Measurements from ENCODE around the gene ZNF770.

ZNF770 gene

GRCh38 chr15:34988027-34988902 is at the start of gene ZNF770:
Gene ZNF770, minus strand, starts transcription at chr15:34988287. Its CDS starts 4,853 bp downstream, at chr15:34983434.
- Histone ChIP-seq H3K36me3 (ENCODE audit: low read depth) (peaks cover 38% of the 10 kb centered on the region), H3K4me1 (ENCODE audit: insufficient read depth, poor library complexity, severe bottlenecking) (peaks cover 35% of the 10 kb centered on the region), H3K27me3 (ENCODE audit: insufficient read depth, poor library complexity, severe bottlenecking) (no peaks in the 10 kb centered on the region), H3K27ac (ENCODE audit: poor library complexity, severe bottlenecking) (peak within 1 kb of the TSS; percentile 66), H3K9me3 (ENCODE audit: severe bottlenecking) (no peaks in the 10 kb centered on the region), H3K4me3 (ENCODE audit: severe bottlenecking) (peak within 1 kb of the TSS; percentile 89)
- no peak for TF ChIP-seq CTCF (IDR thresholded peaks at IDR 0.05; ENCODE audit: poor library complexity, severe bottlenecking)
- ATAC-seq (ENCODE audit: low read depth), result peak; percentile 81
- peak; percentile 79 for DNase-seq (ENCODE audit: low spot score)

GRCh38 chr15:35028235-35028984 is 40.3 kb upstream of the ZNF770 start:
- DNase-seq (ENCODE audit: low spot score) (no peak), ATAC-seq (ENCODE audit: low read depth) (no peak)
- no peaks in the 10 kb centered on the region for H3K36me3 ChIP-seq (ENCODE audit: low read depth)
- H3K27ac ChIP-seq (ENCODE audit: poor library complexity, severe bottlenecking), result no peak overlapping the region
- no peak overlapping the region for H3K4me3 ChIP-seq (ENCODE audit: severe bottlenecking)
- TF ChIP-seq CTCF (IDR thresholded peaks at IDR 0.05; ENCODE audit: poor library complexity, severe bottlenecking), result no peak
- no peaks in the 10 kb centered on the region for H3K9me3 ChIP-seq (ENCODE audit: severe bottlenecking)
- H3K27me3 ChIP-seq (ENCODE audit: insufficient read depth, poor library complexity, severe bottlenecking), result no peaks in the 10 kb centered on the region
- H3K4me1 ChIP-seq (ENCODE audit: insufficient read depth, poor library complexity, severe bottlenecking), result peaks cover 3% of the 10 kb centered on the region

- Histone ChIP-seq H3K9me3 (ENCODE audit: severe bottlenecking) (no peaks in the 10 kb centered on the region), H3K27ac (ENCODE audit: poor library complexity, severe bottlenecking) (no peak overlapping the region), H3K36me3 (ENCODE audit: low read depth) (no peaks in the 10 kb centered on the region), H3K4me1 (ENCODE audit: insufficient read depth, poor library complexity, severe bottlenecking) (peaks cover 5% of the 10 kb centered on the region), H3K4me3 (ENCODE audit: severe bottlenecking) (no peak overlapping the region), H3K27me3 (ENCODE audit: insufficient read depth, poor library complexity, severe bottlenecking) (no peaks in the 10 kb centered on the region)
- ATAC-seq (ENCODE audit: low read depth) (peak; percentile 73), DNase-seq (ENCODE audit: low spot score) (no peak)
- TF ChIP-seq CTCF (IDR thresholded peaks at IDR 0.05; ENCODE audit: poor library complexity, severe bottlenecking), result no peak
Measured at GRCh38 chr15:35023804-35024203, 35.7 kb upstream of the ZNF770 start.

GRCh38 chr15:35020974-35021373 is 32.9 kb upstream of the ZNF770 start:
- H3K27ac ChIP-seq (ENCODE audit: poor library complexity, severe bottlenecking), result no peak overlapping the region
- peaks cover 6% of the 10 kb centered on the region for H3K4me1 ChIP-seq (ENCODE audit: insufficient read depth, poor library complexity, severe bottlenecking)
- DNase-seq (ENCODE audit: low spot score) (no peak), ATAC-seq (ENCODE audit: low read depth) (0 out of 3 replicates have a peak, but pooled peaks have one; percentile 30)
- H3K9me3 ChIP-seq (ENCODE audit: severe bottlenecking), result no peaks in the 10 kb centered on the region
- no peak overlapping the region for H3K4me3 ChIP-seq (ENCODE audit: severe bottlenecking)
- H3K36me3 ChIP-seq (ENCODE audit: low read depth), result no peaks in the 10 kb centered on the region
- TF ChIP-seq CTCF (IDR thresholded peaks at IDR 0.05; ENCODE audit: poor library complexity, severe bottlenecking), result no peak
- H3K27me3 ChIP-seq (ENCODE audit: insufficient read depth, poor library complexity, severe bottlenecking), result no peaks in the 10 kb centered on the region
